Tongue (tissue), 2 donors: ENCODE results near the gene PCGF3. TPM values are rescaled to one million over a fixed set of nuclear protein-coding genes. Genes with fewer than 3 reads are reported as not detected.

Source experiments
- DNase-seq: peaks from one replicate; pipeline ENCODE4 v3.0.0-alpha.2; 2015
- total RNA-seq: library from RNA; depleted of rRNA; stranded (reverse); fragments of >200 nt; gene quantifications from one replicate; pipeline ENCODE4 v1.2.3, GENCODE V29; 2014

Gene PCGF3
- total RNA-seq, 1 donor from 2014 or later = 62.0 TPM

GRCh38 chr4:784401-785331 is 79.0 kb downstream of the PCGF3 start:
- no peak for DNase-seq

DNA sequence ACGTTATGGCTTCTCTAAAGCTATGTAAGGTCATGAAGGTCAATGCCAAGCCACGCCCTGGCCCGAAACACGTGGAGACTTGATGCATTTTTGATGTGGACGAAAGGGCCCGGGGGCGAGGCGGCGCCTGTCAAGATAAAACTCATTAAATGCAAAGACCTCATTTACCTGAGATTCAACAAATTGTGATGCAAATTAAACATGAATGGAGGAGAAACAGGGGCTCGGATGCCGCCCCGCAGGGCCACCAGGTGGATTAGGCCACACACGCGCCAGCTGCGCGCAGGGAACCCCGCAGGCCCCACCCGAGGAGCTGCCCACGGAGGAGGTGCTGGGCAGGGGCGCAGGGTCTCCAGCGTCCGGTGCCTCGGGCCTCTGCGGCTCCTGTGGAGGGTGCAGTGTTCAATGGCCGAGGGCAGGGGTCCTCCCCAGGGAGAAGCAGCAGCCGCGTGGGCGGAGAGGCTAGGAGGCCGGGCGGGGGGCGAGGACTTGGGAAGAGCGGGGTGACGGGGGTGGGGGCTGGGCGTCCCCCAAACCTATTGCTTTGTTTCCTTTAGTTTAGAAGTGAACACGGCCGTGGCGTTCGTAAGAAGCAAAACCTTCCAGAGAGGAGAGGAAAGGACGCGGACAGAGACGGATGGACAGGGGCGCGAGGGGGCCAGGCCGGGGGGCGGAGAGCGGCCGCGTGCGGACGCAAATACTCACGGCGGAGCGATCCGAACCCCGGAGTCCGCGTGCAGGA is 79.9 kb downstream of the PCGF3 start:
- no peak for DNase-seq

DNA sequence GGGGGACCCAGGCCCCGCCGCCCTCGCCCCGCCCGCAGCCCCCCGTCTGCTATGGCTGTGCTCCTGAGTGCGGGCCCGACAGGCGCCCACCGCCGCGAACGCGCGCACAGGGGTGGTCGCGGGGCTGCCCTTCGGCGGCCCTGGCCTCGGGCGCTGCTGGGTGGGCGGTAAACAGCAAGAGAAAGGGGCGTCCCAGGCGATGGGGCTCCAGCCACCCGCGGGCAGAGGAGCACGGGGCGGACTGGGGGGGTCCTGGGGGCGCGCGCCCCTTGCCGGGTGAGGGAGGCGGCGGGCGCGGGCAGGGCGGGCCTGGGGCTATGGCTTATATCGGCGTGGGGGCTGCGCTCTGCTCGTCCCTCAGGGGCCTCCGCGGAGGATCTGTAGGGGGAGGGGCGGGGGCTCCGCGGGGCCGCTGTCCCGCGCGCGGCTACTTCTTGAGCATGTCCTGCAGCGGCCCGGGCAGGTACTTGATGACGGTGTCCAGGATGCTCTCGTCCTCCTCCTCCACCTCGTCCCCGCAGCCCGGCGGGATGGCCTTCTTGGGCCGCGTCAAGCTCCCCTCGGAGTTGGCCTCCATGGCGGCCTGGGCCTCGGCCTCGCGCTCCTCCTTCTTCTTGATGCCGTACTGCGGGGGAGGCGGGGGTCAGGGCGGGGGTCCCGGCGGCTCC is 80.6 kb downstream of the PCGF3 start:
- DNase-seq = no peak

DNA sequence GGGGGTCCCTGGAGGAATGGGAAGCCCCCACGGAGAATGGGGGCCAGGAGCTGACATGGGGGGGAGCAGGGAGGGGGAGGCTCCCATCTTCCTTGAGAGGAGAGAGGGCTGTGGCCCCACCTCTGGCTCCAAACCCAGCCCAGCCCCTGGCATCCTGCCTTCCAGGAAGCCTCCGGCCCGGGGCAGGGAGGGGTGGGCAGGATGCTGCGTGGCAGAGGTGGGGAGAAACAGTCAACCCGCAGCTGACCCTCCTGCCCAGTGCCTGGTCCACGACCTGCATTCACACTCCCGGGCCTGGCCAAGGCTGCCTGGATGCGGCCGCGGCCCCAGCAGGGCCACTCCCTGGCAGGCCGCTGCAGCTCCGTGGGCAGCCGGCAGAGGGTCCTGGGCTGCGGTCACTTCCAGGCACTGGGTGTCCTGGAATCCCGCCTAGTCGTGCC is 81.2 kb downstream of the PCGF3 start:
- DNase-seq = no peak

GRCh38 chr4:787561-787981 is 81.9 kb downstream of the PCGF3 start:
- DNase-seq = no peak

DNA sequence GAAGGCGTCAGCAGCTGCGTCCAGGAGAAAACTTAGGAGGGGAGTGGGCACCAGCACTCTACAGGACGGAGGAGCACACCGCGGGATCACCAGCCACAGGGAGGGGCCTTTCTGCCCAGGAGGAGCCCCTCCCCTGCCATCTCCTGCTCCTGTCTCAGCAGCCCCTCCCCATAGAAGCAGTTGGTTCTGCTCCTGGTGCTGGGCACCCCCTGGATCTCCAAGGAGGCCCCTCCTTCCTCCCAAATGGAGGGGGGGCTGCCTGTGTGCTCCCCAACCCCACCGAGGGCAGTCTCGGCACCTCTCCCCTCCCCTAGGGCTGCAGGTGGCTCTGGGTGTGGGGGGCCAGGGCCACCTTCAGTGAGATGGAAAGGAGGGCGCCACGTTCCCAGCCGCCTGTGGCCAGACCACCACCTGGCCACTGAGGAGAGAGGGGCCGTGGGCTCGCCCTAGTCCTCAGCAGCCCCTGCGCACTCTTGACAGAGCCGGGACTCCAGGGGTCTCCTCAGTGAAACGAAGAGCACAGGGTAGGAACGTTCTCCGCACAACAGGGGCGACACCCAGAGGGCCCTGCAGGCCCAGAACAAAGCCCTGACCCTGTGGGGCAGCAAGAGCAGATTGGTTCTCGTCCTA is 82.5 kb downstream of the PCGF3 start:
- no peak for DNase-seq

GRCh38 chr4:788636-789297 is 83.1 kb downstream of the PCGF3 start:
- DNase-seq = no peak

- DNase-seq = no peak
Measured at GRCh38 chr4:789571-790465, 84.2 kb downstream of the PCGF3 start.

DNA sequence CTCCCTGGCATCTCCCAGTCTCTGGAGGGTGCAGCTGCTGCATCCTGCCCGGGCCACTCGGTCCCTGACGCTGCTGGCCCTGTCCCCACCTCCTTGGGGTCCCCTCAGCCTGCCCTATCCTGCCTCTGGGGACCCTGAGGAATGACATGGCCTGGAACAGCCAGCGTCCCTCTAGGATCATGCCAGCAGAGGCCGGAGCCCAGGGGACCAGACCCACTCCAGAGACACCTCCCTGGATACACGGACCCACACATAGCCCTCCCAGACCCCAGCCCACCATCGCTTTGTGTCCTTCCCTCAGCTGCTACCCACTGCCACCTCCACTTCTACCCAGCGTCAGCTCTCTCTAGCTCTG is 84.8 kb downstream of the PCGF3 start:
- DNase-seq = no peak

DNA sequence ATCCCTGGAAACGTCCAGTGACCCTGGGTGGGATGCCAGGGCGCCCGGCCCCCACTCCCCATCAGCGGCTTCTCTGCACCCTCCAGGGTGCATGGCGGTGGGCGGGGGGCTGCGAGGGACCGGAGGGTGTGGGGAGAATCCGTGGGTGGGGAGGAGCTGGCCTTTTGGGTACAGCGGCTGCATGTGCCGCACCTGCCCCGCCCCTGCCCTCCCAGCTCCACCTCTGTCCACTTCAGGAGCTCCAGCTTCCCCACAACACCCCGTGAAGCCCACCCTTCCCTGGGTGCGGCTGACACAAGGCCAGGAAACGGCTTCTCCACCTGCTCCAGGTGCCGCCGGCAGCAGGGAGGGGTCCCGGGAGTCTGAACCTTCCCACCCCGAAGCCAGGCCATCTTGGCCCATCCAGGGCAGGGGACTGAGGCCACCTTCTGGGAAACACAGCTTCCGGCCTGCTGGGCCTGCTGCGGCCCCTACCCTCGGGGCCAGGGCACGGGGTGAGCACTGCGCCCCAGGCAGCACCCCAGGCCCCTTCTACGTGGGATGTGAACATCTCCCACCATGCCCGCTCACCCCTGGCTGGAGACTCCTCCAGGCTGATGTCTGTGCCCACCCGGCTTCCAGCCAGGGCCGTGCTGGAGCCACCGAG is 85.7 kb downstream of the PCGF3 start:
- DNase-seq = no peak

DNA sequence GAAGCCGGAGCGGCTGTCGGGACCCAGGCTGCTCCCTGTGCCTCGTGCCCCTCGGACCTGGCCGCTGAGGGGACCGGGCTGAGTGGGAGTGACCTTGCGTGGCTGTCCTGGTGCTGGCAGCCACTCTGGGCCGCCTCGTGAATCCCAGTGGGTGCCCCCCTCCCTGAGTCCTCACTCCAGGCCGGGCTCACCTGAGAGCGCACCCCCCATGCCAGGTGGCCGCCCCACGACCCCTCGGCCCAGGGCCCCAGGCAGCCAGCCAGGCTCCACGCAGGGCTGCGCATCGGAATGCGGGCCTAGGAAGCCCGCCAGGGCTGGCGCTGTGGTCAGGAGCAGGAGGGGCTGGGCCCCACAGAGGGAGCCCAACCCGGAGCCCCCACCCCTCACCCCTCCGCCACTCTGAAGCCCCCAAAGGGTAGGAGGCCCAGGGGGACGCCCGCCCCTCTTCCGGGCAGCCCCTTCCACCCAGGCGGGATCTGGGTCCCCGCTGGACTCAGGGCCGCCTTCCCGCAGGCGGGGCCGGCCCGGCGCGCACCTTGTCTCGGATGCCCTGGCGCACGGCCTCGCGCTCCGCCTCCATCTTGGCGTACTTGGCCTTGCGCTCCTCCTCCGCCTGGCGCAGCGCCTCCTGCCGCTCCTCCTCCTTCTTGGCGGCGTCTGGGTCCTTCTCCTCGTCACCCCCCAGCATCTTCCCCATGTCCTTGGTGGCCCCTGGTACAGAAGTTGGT is 86.4 kb downstream of the PCGF3 start:
- peak; percentile 59 for DNase-seq

- no peak for DNase-seq
Measured at GRCh38 chr4:792626-793092, 87.0 kb downstream of the PCGF3 start.

DNA sequence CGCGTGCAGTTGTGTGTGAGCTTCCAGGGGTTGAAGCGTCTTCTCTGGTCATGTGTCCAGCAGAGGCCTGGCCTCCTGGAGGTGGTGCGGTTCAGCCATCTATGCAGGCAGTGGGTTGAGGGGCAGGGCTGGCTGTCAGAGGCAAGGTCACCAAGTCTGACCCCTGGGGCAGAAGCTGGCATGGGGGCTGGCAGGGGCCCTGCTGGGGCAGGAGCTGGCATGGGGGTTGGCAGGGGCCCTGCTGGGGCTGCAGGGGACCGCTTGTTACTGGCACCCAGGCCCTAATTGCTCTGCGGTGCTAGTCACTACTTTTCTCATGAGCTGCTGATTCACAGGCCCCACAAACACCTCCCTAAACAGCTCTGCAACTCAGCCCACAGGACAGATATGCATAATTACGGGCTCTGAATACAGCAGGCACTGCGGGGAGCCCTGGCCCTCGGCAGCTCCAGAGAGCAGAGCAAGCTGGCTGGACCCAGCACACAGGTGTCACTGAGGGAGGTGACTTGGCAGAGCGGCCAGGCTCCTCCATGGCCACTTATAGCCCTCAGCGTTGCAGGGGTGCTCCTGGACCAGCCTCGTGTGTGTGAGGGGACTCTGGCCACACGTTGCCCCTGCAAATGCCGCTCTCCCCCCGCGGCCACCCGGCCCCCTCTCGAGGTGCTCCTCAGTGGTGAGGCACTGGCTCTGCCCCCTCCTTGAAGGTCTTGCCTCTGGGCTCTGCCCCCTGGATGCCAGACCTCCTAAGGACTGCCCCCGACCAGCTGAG is 87.6 kb downstream of the PCGF3 start:
- no peak for DNase-seq

- no peak for DNase-seq
Measured at GRCh38 chr4:793941-794621, 88.4 kb downstream of the PCGF3 start.

GRCh38 chr4:794900-795725 is 89.5 kb downstream of the PCGF3 start:
- no peak for DNase-seq

GRCh38 chr4:795726-796119 is 90.1 kb downstream of the PCGF3 start:
- no peak for DNase-seq

DNA sequence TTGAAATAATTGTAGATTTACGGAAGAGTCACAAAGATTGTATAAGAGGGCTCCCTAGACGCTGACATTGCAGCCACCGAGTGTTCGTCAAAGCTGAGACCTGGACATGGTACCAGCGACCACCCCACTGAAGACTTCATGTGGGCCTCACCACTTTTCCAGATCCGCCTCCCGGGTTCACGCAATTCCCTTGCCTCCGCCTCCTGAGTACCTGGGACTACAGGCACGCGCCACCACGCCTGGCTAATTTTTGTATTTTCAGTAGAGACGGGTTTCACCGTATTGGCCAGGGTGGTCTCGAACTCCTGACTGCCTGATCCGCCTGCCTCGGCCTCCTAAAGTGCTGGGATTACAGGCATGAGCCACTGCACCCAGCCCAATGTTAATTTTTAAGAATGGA is 90.6 kb downstream of the PCGF3 start:
- DNase-seq = no peak
